Measurements from ENCODE around the gene HECTD1. TPM values are rescaled to one million over a fixed set of nuclear protein-coding genes. Genes with fewer than 3 reads are reported as not detected.
A peak's percentile ranks its signal among the peaks of the same experiment; 100 is the strongest.

The HECTD1 gene
- total and polyA plus RNA-seq, 10 of the 15 experiments (the other 5 are each of a cell fraction or from before 2014, with no cell fraction given), result 27.3 to 116 (median 57.7) TPM

GRCh38 chr14:31162910-31163649 is 44.5 kb downstream of the HECTD1 start:
- H3K4me1 ChIP-seq (ENCODE audit: control insufficient read depth, insufficient read depth, low read length), result no peaks in the 10 kb centered on the region
- CTCF ChIA-PET, result interaction anchor here (0.9 to 1.7 kb wide), 2 partner anchors 191 to 287 kb away, joined by 3 read pairs; no protein-coding TSS in a partner anchor
- H3K4me2 ChIP-seq (ENCODE audit: control insufficient read depth, insufficient read depth), result no peak overlapping the region
- 94% methylated on average over 16 of the region's 16 CpGs for WGBS (ENCODE audit: insufficient coverage, insufficient replicate concordance, low lambda C conversion rate, missing lambda C conversion rate)
- H3K36me3 ChIP-seq (ENCODE audit: control insufficient read depth in 2 of 2, insufficient read depth in 2 of 2, low read length in 1 of 2), result peaks cover 6 to 7% of the 10 kb centered on the region in 2 experiments; a peak in 3 of 4 replicates
- DNase-seq (ENCODE audit: low read depth, low spot score), result no peak
- no peaks in the 10 kb centered on the region for H3K9me3 ChIP-seq (replicated peaks; ENCODE audit: control insufficient read depth, insufficient read depth, low read length)
- no peak overlapping the region for H3K27ac ChIP-seq (ENCODE audit: control insufficient read depth, insufficient read depth)
- POLR2A ChIA-PET, result no interaction called here
- TF ChIP-seq SREBF2 (IDR thresholded peaks at IDR 0.05; ENCODE audit: low read length) (no peak), ZBED1 (IDR thresholded peaks at IDR 0.05; ENCODE audit: borderline replicate concordance) (no peak), DPF2 (IDR thresholded peaks at IDR 0.05) (no peak), BACH1 (IDR thresholded peaks at IDR 0.05; ENCODE audit: borderline replicate concordance) (no peak), BCL11A (IDR thresholded peaks at IDR 0.05; ENCODE audit: low read depth, low read length) (no peak), E4F1 (IDR thresholded peaks at IDR 0.05; ENCODE audit: borderline replicate concordance, partially characterized antibody) (peak; percentile 34), BRCA1 (IDR thresholded peaks at IDR 0.05; ENCODE audit: low read depth, low read length) (no peak), MEF2A (IDR thresholded peaks at IDR 0.05; ENCODE audit: insufficient read depth, low read depth, low read length) (no peak)
- no peak overlapping the region for H2AFZ ChIP-seq (ENCODE audit: control insufficient read depth, low read depth, low read length)
- H4K20me1 ChIP-seq (ENCODE audit: control insufficient read depth, insufficient read depth), result no peaks in the 10 kb centered on the region
- no peak for FAIRE-seq
- no peak overlapping the region for H3K4me3 ChIP-seq
- intact Hi-C loops (cut with micrococcal nuclease; ENCODE audit: unreplicated experiment), result loop anchor here (10.0 kb wide), 1 partner anchor 192 kb away; no protein-coding TSS in a partner anchor
- in situ Hi-C loops (cut with MboI), result no loop called here
- no peaks in the 10 kb centered on the region for H3K27me3 ChIP-seq (replicated peaks in 1 of 2; ENCODE audit: control insufficient read depth in 2 of 2, insufficient read depth in 2 of 2, low read length in 1 of 2)
- SMC1A ChIA-PET (ENCODE audit: uncharacterized antibody, unreplicated experiment), result interaction anchor here (1.1 to 1.2 kb wide), 2 partner anchors 14 to 287 kb away, joined by 3 to 4 read pairs; no protein-coding TSS in a partner anchor
- ATAC-seq, result no peak
- no TSS peak for BruUV-seq (replicated peaks)
- RAD21 ChIA-PET (ENCODE audit: unreplicated experiment), result no interaction called here
- H3K79me2 ChIP-seq (ENCODE audit: control insufficient read depth, insufficient read depth, low read length), result no peaks in the 10 kb centered on the region
- H3K9ac ChIP-seq (ENCODE audit: control insufficient read depth, insufficient read depth, low read length), result no peak overlapping the region
